GM19043 (cell line): ENCODE measurements around the gene DHODH.

Source experiments
- ATAC-seq: cut with Tn5 transposase; IDR thresholded peaks from one replicate; pipeline ENCODE4 v1.9.1; 2021; ENCODE audit warnings: low read depth; ENCODE audit not compliant: unreplicated experiment

Gene DHODH

GRCh38 chr16:72013389-72013788, 4.8 kb downstream of the DHODH start:
- ATAC-seq = no peak

GRCh38 chr16:72013888-72014581, 5.5 kb downstream of the DHODH start:
- ATAC-seq = no peak

- no peak for ATAC-seq
Observed at GRCh38 chr16:72014675-72015074, 6.1 kb downstream of the DHODH start.

- no peak for ATAC-seq
Observed at GRCh38 chr16:72015124-72015523, 6.6 kb downstream of the DHODH start.

GRCh38 chr16:72018470-72018869, 9.9 kb downstream of the DHODH start:
- no peak for ATAC-seq

GRCh38 chr16:72021043-72021442, 12.5 kb downstream of the DHODH start:
- no peak for ATAC-seq

GRCh38 chr16:72022127-72022526, 13.6 kb downstream of the DHODH start:
- no peak for ATAC-seq

- ATAC-seq = no peak
Observed at GRCh38 chr16:72023962-72024361, 15.4 kb downstream of the DHODH start.

GRCh38 chr16:72024862-72025382, 16.4 kb downstream of the DHODH start:
- no peak for ATAC-seq

GRCh38 chr16:72025404-72026114, 17.0 kb downstream of the DHODH start:
- ATAC-seq = no peak

- no peak for ATAC-seq
Observed at GRCh38 chr16:72027669-72028378, 19.3 kb downstream of the DHODH start.

- no peak for ATAC-seq
Observed at GRCh38 chr16:72029567-72030271, 21.2 kb downstream of the DHODH start.

- no peak for ATAC-seq
Observed at GRCh38 chr16:72033437-72033836, 24.9 kb downstream of the DHODH start.

GRCh38 chr16:72036098-72036497, 27.6 kb downstream of the DHODH start:
- no peak for ATAC-seq

GRCh38 chr16:72042157-72042660, 33.7 kb downstream of the DHODH start:
- no peak for ATAC-seq

- ATAC-seq = no peak
Observed at GRCh38 chr16:72043058-72043457, 34.5 kb downstream of the DHODH start.

GRCh38 chr16:72043539-72043938, 35.0 kb downstream of the DHODH start:
- ATAC-seq = no peak

GRCh38 chr16:72044296-72044695, 35.8 kb downstream of the DHODH start:
- no peak for ATAC-seq

- ATAC-seq = no peak
Observed at GRCh38 chr16:72044825-72045359, 36.3 kb downstream of the DHODH start.

GRCh38 chr16:72049110-72049509, 40.6 kb downstream of the DHODH start:
- ATAC-seq = no peak
